Measurements from ENCODE around the gene RERE.
A peak's percentile ranks its signal among the peaks of the same experiment; 100 is the strongest.
"Not testable (repeated sequence)": the region's sequence is repeated elsewhere in the genome, so short reads cannot be mapped to it uniquely, and the experiment has no call there.

The RERE gene

DNA sequence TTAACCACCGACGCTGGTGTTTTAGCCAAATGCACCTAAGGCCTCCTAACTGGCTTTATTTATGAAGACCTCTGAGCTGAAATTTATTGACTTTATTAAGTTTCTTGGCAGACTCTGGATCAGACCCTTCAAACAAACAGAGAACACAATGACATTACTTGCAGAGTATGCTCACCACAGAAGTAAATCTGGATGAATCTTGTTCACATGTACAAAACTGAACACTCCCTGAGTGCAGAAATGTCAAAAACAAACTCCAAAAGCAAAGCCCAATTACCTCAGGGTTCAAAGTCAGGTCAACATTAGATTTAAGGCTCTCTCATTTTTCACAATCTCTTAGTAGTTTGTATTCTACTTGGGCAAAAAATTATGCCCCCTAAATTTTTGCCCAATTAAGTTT, 280.9 kb downstream of the RERE start:
- no peak for DNase-seq

DNA sequence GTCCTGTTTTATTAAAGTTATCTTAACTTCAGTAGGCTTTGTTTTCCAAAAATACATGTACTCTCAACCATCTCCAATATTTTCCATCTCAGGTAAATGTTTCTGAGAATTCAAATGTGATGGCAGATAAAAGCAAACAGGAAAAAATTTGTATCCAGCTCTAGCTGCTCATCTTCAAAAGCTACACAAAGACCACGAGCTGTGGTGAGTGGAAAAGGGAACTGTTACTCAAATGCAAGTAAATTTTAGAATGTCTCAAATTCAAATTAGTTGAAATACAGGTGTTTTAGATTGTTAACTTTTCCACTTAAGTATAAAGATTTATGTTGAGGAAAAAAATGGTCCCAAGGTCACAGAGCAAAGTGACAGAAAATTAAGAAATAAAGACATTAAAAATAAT, 283.5 kb downstream of the RERE start:
- no peak for DNase-seq

DNA sequence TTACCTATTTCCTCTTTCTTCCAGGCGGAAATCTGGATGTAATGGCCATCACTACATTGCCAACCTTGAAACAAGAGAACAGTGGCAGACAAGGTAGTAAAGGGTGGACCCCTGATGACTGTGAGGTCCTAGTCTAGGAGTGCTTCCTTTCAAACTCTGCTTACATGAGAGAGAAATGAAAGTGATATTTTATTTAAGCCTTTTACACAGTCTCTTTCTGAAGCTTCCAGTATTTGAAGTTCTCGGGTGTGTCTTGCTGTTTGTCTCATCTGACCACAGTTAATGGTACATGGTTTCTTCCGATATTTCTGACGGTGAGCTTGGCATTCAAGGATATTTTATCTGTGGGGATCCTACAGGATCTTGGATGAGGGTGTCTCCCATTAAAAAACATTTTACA, 284.3 kb downstream of the RERE start:
- no peak for DNase-seq

DNA sequence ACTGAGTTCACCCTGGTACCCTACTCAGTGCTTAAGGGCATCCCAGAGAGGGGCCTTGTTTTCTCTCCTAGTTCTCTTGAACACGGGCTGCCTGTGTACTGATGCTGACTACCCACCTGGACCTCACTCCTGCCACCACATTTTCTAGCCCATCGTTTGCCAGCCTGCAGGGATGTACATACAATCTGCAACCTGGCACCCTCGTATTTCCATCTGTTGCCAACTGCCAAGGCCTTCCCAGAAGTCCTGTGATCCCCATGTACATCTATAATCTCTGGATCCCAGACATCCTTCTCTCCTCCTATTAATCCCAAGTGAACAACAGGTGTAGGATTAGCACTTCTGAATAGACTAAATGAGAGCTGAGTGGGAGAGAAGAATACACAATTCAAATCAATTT, 287.5 kb downstream of the RERE start:
- no peak for DNase-seq

DNA sequence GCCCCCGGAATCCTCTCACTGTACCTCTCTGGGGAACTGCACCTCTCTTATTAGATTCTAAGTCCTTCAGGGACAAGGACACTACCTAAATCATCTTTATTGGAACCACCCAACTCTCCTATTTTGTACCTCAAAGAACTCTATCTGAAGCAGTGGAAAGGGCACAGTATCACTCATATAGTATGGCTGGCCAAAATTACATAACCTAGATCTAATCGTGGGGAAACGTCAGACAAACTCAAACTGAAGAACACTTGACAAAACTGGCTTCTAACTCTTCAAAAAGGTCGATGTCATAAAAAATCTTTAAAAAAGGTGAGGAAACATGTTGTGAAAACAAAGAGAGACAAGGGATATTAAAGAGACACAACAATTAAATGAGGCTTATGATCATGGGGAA, 289.5 kb downstream of the RERE start:
- DNase-seq: no peak

DNA sequence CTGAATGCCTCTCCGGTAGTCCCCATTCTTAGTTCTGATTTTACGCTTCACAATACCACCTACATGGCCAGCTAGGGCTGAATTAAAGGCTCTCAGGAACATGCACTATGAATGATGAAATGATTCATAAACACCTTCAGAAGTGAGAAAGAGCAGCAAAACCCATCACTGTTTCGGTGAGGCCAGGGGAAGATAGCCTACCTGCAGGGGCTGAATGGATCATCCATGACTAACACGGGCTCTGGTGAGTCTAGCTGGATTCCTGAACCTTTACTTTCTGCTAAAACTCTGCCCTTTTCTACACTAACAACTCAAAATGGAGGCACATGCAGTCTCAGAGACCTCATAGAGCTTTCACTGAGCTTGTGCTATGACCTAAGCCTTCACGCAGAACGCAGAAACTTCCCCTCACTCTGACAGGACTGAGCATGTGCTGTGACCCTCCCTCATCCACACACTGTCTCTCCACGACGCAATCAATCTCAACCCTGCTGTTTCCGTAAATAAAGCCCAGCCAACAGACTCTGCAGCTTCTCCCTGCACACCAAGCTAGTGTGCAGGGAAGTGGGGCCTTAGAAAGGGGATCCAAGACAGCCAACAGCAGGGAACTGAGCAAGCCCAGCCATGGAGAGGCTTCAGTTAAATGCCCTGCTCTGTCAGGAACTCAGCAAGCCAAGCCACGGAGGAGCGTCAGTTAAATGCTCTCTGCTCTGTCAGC, 291.7 kb downstream of the RERE start:
- DNase-seq: peak; percentile 48 to 54

DNA sequence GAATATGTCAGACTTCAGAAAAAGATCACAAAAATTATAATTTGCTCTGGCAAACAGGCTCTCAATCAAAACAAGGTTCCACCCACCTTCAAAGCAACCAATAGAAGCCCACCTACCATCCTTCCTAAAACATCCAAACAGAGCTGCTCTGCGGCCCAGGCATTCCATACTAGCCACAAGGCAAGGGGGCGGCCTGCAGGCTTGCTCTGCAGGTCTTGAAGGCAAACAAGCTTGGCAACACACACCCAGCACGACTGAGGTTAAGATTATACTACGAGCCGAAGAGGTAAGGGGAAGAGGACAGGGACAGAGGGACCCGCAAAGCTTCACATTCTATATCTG, 292.3 kb downstream of the RERE start:
- DNase-seq: no peak

DNA sequence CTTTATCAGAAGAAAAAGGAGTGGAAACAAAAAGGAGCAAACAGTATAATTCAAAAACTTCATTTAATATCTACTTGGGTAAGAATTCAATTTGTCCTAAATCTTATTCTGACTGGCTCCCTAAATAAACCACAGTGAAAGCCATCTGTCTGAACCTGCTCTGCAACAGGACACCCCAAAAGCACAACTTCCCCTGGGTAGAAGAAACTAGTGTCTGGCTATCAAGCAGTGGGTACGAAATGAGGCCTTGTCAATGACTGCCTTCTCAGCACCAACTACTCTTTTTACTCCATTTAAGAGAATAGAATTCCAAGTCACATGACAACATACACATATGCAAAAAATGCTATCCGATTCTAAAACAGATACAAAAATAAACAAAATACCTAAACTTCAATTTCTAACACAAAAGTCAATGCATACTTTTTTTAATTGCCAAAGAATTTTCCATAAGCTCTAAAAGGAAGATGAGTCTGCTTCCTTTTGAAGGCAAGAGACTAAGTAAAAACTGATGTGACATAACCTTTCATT, 292.7 kb downstream of the RERE start:
- no peak for DNase-seq

DNA sequence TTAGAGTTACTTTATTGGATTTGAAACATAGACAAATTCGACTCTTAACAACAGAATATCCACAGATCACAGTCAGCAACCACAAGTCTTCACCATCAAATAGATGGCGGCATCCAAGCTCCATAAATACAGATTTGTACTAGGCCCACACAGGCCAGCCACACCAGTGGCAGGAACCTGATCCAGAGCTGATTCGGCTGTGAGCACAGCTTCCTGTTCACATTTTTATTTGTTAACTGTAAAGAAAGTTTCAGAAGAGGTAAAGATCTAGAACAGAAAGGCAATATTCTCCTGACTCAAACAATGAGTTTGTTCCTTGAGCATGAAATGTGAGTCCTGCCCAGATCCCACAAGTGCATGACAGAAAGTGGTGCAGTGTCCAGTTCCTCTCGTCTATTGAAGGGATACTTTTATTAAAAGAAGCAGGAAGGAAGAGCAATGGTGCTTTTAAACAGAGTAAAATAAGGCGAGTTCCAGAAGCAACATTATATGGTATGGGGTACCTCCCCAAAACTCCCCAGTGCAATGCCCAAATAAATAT, 293.7 kb downstream of the RERE start:
- DNase-seq: no peak

DNA sequence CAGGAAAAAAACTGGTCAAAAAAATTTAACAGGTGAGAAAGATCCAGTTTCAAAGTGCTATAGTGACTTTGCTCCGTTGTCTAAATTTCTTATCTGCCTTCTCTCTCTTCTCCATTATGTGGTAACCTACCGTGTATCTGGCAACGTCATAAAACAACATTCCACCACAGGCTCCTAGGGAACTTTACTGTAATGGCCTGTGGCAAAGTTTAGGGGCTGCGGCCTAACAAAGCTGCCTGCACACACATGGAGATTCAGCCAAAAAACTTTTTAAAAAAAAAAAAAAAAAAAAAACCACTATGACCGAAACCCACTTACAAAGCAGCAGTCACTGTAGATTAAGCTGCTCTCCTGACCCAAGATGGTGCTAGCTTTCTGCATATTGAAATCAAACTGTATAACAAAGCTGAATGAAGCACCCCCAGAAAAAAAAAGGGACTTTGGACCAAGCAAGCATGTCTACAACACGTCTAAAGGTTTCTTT, 296.9 kb downstream of the RERE start:
- DNase-seq: no peak

DNA sequence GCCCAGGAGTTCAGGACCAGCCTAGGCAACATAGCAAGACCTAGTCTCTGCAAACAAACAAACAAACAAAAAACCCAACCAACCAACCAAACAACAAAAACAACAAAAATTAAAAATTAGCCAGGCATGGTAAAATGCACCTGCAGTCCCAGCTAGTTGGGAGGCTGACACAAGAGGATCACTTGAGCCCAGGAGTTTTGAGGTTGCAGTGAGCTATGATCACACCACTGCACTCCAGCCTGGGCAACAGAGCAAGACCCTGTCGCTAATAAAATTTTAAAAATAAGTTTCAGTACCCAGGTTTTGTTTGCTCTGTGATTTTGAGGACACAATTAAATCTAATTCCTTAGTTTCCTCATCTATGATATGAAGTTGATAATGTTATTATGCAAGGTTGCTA, 298.3 kb downstream of the RERE start:
- DNase-seq: no peak

DNA sequence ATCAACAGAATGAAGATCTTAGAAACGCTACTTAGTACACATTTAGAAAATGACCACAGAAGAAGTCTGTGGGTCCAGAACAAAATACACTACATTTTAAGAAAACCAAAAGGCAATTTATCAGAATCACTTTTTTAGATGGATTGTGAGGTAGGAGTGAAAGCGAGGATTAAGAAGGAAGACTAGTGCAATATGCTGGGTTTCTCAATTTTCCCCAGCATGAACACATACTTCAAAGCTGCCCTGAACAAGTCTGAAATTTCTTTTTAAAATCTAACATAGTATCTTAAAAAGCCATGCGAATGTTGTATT, 299.0 kb downstream of the RERE start:
- DNase-seq: no peak

DNA sequence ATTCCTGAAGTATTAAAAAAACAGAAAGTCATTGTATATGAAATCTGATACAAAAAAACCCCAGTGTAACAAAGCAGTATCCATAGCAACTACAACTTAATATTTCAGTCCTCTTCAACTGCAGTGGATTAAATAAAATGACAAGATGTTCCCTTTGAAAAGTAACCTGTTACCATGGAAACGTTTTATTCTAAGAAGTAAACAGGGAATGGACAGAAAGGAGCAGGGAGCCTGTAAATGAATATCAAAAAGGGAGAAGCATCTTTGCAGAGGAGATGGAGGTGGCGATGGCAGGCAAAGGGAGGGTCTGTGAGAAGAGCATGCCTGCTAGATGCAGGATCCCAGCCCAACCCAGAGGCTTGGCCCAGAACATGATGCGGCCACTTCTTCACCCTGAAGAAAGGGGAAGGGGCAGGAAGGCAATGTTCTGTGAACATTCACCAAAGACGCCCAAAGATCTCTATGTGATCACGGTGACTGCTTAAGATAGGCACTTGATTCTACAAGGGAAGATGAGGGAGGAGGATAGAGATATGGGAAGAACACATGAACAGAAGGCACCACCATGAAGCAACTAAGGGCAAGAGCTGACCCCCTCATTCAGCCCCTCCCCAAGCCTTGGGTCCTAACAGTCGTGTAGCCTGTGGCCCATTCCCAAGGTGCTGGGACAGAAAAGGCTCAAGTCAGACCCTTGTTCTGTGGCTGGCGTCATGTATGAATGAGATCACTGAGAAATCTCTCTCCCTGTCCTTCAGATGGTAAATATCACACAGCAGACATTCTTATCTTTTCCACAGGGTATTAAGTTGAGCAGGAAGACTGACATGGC, 299.6 kb downstream of the RERE start:
- no peak for DNase-seq

DNA sequence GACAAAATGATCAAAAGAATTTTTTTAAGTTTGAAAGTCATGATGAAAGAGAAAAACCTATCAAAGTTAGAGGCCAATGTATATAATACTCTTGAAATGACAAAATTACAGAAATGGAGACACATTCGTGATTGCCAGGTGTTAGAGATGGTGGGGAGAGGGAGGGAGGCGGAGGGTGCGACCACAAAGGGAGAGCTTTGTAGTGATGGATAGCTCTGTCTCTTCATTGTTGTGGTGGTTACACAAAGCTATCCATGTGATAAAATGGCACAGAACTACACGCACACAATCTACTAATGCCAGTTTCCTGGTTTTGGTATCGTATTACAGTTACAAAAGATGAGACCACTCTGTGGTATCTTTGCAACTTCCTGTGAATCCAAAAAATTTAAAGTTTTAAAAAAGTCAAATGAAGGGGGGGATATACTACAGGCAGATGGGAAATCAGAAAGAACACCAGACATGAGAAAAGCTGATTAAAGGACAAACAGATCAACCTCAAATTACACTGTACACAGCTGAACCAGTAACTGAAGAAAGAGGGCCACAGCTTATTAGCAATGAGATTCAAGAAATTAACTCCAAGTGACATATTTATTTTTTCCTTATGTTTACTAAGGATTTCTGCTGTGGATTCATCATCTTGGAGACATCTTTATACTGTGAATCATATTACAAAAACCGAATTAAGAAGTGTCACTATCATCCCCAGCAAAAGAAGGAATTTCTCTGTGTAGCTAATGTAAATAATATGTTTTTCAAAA, 300.5 kb downstream of the RERE start:
- no peak for DNase-seq

DNA sequence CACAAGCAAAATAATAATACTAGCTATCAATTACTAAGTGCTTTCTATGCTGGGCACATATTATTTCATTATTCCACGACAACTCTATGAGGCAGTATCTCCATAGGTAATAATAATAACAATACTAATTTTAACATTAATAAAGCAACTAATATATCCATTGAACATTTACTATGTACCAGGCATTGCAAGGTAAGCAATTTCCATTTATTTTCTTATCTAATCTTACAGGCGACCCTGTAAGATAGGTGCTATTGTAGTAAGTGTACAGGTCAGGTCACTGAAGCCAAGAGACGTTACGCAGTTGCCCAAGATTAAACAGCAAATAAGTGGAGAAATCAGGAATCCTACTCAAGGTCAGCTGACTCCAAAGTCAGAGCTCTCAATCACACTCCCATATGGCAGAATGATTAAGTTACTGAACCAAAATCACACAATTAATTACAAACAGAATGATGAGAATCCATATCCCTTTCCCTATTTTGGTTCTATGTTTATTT, 301.1 kb downstream of the RERE start:
- no peak for DNase-seq

DNA sequence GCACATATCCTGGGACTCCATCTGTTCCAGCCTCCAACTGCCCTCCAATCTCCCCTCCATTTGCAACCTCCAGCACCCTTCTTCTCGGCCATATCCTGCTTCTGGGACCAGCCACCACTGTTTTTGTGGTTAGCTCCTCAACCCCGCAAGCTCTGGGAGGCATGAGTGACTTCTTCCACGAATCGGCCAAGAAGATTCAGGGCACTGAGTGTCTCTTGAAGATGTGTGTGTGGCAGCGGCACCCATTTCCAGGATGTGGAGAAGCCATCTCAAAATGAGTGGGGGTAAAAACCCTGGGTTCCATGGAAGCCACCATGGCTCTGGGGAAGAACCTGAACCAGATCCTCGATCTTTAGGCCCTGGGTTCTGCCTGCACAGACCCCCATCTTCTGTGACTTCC, 304.9 kb downstream of the RERE start:
- no peak for DNase-seq

DNA sequence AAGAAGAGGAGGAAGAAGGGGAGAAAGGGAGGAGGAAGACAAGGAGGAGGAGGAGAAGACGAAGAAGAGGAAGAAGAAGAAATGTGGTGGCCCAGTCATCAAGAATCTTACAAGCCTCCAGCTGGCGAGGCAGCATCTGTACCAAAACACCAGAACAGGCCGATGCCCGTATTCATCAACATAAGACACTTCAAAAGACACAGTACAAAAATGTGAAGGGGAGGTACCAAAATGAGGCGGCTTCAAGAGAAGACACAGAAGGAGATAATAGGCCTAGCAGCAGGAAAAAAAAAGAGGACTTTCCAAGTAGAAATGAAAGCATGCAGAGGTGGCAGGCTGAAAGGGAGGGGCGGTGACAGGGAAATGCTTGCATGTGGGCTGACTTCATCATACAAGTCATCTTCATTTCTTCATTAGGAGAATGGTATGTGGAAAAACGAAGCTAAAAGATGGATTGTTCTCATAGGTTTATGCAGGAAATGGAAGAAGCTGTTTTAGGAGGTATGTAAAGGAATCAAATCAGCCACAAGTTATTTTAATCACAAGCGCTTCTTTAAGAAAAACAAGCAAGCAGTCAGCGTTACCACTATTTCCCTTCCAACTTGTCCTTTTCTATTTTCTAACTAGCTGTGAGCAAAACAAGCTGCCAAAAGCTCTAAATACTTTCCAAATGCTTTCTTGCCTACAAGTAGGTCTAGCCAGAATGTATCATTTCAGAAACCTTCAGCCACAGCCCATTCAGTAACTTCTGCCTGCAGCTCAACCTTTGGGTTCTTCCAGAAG, 307.2 kb downstream of the RERE start:
- DNase-seq: peak; percentile 53 to 57

DNA sequence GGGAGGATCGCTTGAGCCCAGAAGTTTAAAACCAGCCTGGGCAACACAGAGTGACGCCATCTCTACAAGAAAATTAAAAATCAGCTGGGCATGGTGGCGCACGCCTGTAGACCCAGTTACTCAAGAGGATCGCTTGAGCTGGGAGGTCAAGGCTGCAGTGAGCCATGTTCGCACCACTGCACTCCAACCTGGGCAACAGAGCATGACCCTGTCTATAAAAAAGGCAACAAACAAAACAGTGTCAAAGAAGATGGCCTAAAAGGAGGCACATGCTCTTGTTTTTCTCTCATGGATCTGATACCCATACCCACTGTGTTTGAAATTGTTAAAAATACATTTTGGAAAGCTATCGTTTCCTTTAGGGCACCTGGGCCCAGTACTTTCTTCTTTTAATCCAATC, 307.9 kb downstream of the RERE start:
- DNase-seq: no peak

DNA sequence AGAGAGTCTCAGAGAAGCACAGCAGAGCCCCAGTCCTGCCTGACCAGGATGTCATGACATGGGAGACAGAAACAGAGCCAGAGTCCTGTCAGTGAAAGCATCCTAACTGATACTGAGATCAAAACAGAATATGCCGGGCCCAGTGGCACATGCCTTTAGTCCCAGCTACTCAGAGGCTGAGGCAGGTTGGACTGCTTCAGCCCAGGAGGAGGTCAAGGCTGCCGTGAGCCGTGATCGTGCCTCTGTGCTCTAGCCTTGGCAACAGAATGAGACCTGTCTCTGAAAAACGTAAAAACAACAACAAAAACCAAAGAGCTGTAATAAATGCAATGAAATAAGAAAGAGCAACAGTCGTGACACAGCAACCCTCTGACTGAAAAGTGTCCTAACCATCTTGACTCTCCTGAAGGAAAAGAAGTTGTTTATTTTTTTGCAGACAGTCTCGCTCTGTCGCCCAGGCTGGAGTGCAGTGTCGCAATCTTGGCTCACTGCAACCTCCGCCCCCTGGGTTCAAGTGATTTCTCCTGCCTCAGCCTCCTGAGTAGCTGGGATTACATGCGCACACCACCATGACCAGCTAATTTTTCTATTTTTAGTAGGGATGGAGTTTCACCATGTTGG, 310.3 kb downstream of the RERE start:
- DNase-seq: no peak

DNA sequence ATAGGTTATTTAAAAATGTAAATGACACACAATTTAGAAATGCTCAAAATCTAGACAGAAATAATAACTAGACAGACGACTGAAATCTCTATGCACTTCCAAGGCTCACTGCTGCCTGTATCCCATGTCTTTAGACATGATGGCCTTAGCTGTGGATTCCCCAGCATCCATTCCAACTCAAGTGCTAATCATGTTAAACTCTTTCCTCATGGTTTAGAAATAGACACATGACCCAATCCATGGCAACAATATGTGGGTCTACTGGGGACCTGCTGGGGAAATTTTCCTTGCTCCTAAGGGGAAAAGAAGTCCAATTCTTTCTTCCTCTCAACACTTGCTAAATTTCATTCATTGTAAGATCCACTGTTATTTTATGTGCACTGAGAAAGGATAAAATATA, 311.0 kb downstream of the RERE start:
- DNase-seq: no peak

DNA sequence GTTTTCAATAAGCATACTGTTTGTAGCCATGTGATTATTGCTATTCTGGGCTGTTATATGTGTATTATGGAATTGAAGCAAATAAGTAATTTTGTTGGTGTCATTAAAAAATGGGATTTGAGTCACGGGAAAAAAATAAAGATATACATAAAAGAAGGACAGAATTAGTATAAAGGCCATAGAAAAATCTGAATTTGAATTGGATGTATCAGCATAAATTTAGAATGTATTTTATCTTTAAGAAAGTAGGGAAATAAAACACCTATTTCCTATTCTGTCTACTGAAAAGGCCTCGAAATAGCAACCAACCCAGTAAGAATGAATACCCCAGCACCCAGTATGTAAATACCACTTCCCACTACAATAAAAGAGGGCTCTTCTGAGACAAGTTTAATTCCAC, 313.6 kb downstream of the RERE start:
- no peak for DNase-seq

DNA sequence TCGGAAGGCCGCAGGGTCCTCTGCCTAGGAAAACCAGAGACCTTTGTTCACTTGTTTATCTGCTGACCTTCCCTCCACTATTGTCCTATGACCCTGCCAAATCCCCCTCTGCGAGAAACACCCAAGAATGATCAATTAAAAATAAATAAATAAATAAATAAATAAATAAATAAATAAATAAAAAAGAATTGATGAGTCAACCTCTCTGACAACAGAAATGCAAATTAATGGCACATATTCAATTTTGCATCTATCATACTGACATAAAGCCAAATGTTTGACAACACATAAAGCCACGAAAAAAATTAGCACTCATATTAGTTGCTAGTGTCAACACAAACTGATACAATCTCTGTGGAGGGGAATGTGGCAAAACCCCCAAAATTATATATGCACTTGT, 314.5 kb downstream of the RERE start:
- DNase-seq: not testable (repeated sequence)

Data from activated CD4-positive, alpha-beta T cell treated with anti-CD3 and anti-CD28 coated beads, Interleukin-2, amount 50 U/mL, for 4 hours (primary cell).